ENCODE data around the gene COL4A6. TPM values are rescaled to one million over a fixed set of nuclear protein-coding genes. Genes with fewer than 3 reads are reported as not detected.
A peak's percentile ranks its signal among the peaks of the same experiment; 100 is the strongest.

The COL4A6 gene
- total RNA-seq, 1 donor from 2014 or later, result 21.1 TPM

DNA sequence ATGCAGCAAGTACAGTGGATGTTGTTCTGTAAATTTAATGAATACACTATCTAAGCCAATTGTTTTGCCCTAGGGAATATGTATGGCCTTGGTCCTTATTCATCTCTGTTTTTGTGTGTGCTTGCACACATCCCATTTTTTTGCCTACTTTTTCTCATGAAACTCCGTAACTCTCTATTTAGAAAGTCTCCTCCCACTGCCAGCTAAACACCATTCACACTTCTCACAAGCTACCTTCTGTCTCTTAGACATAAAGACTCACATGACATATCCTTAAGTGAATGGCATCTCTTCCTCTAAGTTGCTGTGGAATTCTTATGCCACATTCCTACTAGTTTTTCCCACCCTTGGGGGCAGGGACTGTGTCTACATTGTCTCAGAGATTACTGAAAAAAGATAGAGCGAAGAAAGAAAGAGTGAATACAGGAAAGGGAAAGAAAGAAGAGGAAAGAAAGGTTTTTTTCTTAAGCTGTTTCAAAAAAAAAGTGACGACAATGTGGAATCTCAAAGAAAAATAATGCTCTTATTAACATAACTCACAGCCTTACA, 229.1 kb downstream of the COL4A6 start:
- TF ChIP-seq, protein P1, sequence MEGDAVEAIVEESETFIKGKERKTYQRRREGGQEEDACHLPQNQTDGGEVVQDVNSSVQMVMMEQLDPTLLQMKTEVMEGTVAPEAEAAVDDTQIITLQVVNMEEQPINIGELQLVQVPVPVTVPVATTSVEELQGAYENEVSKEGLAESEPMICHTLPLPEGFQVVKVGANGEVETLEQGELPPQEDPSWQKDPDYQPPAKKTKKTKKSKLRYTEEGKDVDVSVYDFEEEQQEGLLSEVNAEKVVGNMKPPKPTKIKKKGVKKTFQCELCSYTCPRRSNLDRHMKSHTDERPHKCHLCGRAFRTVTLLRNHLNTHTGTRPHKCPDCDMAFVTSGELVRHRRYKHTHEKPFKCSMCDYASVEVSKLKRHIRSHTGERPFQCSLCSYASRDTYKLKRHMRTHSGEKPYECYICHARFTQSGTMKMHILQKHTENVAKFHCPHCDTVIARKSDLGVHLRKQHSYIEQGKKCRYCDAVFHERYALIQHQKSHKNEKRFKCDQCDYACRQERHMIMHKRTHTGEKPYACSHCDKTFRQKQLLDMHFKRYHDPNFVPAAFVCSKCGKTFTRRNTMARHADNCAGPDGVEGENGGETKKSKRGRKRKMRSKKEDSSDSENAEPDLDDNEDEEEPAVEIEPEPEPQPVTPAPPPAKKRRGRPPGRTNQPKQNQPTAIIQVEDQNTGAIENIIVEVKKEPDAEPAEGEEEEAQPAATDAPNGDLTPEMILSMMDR (IDR thresholded peaks at IDR 0.05; ENCODE audit: insufficient read depth, low read length, severe bottlenecking), result no peak
- FAIRE-seq (no peak), DNase-seq (ENCODE audit: low read depth) (no peak)

GRCh38 chrX:108203540-108203939, 234.7 kb downstream of the COL4A6 start:
- DNase-seq (ENCODE audit: low read depth), result no peak
- Histone ChIP-seq H3K36me3 (ENCODE audit: control insufficient read depth, insufficient read depth, low read length) (no peaks in the 10 kb centered on the region), H3K27me3 (ENCODE audit: control insufficient read depth, insufficient read depth, low read length) (no peaks in the 10 kb centered on the region), H3K4me3 (ENCODE audit: low read depth, low read length) (no peak overlapping the region)
- TF ChIP-seq, protein P1 (IDR thresholded peaks at IDR 0.05; ENCODE audit: insufficient read depth, low read length, severe bottlenecking), result no peak
- no peak for FAIRE-seq

More for the DNA sequence above, 229.1 kb downstream of the COL4A6 start:
- no peaks in the 10 kb centered on the region for H3K36me3 ChIP-seq (ENCODE audit: control insufficient read depth, insufficient read depth, low read length)
- H3K4me3 ChIP-seq (ENCODE audit: low read depth, low read length), result no peak overlapping the region
- no peaks in the 10 kb centered on the region for H3K27me3 ChIP-seq (ENCODE audit: control insufficient read depth, insufficient read depth, low read length)

- H3K36me3 ChIP-seq (ENCODE audit: control insufficient read depth, insufficient read depth, low read length), result no peaks in the 10 kb centered on the region
- H3K4me3 ChIP-seq (ENCODE audit: low read depth, low read length), result no peak overlapping the region
- DNase-seq (ENCODE audit: low read depth) (peak; percentile 25), FAIRE-seq (no peak)
- H3K27me3 ChIP-seq (ENCODE audit: control insufficient read depth, insufficient read depth, low read length), result no peaks in the 10 kb centered on the region
- TF ChIP-seq, protein P1 (IDR thresholded peaks at IDR 0.05; ENCODE audit: insufficient read depth, low read length, severe bottlenecking), result peak; percentile 51
Measured at GRCh38 chrX:108199691-108200090, 238.5 kb downstream of the COL4A6 start.

DNA sequence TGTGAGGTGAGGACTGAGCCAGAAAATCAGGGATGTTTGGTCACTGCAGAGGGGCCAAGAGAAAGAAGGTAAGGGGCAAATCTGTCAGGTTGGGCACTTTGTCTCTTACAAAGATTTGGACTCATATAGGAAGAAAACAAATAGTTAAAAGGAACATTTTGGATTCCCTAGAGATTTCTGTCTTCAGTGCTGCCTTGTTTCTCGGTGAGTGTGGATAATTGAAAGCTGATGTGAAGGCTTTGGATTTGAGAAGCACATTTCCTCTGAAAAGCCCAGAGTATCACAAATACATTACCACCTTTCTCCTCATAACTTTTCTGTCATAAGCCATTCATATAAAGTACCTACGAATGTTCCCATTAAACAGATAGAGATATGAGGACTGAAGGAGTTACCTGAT, 239.2 kb downstream of the COL4A6 start:
- no peaks in the 10 kb centered on the region for H3K27me3 ChIP-seq (ENCODE audit: control insufficient read depth, insufficient read depth, low read length)
- TF ChIP-seq, protein P1 (IDR thresholded peaks at IDR 0.05; ENCODE audit: insufficient read depth, low read length, severe bottlenecking), result no peak
- no peaks in the 10 kb centered on the region for H3K36me3 ChIP-seq (ENCODE audit: control insufficient read depth, insufficient read depth, low read length)
- H3K4me3 ChIP-seq (ENCODE audit: low read depth, low read length), result no peak overlapping the region
- DNase-seq (ENCODE audit: low read depth) (no peak), FAIRE-seq (no peak)

- no peak for FAIRE-seq
- Histone ChIP-seq H3K36me3 (ENCODE audit: control insufficient read depth, insufficient read depth, low read length) (no peaks in the 10 kb centered on the region), H3K27me3 (ENCODE audit: control insufficient read depth, insufficient read depth, low read length) (no peaks in the 10 kb centered on the region), H3K4me3 (ENCODE audit: low read depth, low read length) (no peak overlapping the region)
- no peak for DNase-seq (ENCODE audit: low read depth)
- TF ChIP-seq, protein P1 (IDR thresholded peaks at IDR 0.05; ENCODE audit: insufficient read depth, low read length, severe bottlenecking), result no peak
Measured at GRCh38 chrX:108198420-108198819, 239.8 kb downstream of the COL4A6 start.

- Histone ChIP-seq H3K36me3 (ENCODE audit: control insufficient read depth, insufficient read depth, low read length) (no peaks in the 10 kb centered on the region), H3K27me3 (ENCODE audit: control insufficient read depth, insufficient read depth, low read length) (no peaks in the 10 kb centered on the region), H3K4me3 (ENCODE audit: low read depth, low read length) (no peak overlapping the region)
- no peak for FAIRE-seq
- TF ChIP-seq, protein P1 (IDR thresholded peaks at IDR 0.05; ENCODE audit: insufficient read depth, low read length, severe bottlenecking), result no peak
- peak; percentile 89 for DNase-seq (ENCODE audit: low read depth)
Measured at GRCh38 chrX:108186811-108187210, 251.4 kb downstream of the COL4A6 start.
